Measurements from ENCODE around the gene B4GALT4. TPM values are rescaled to one million over a fixed set of nuclear protein-coding genes. Genes with fewer than 3 reads are reported as not detected.

B4GALT4 gene
- polyA plus RNA-seq, 1 of the 3 experiments (the other 2 are of a cell fraction) = 15.7 TPM

- no peaks in the 10 kb centered on the region; the same call in 1 of the 2 replicates for H3K27me3 ChIP-seq (ENCODE audit: insufficient read depth)
- H3K4me2 ChIP-seq = no peak overlapping the region
- H4K20me1 ChIP-seq (ENCODE audit: insufficient read depth) = no peaks in the 10 kb centered on the region
- TF ChIP-seq RXRA (IDR thresholded peaks at IDR 0.05; ENCODE audit: borderline replicate concordance, low read depth) = no peak
- TF ChIP-seq MXI1 (IDR thresholded peaks at IDR 0.05; ENCODE audit: low read depth, low read length) = no peak
- no peak for TF ChIP-seq MAX (IDR thresholded peaks at IDR 0.05; ENCODE audit: low read depth)
- TF ChIP-seq IRF3 (IDR thresholded peaks at IDR 0.05; ENCODE audit: low read depth, low read length) = no peak
- no peak for TF ChIP-seq JUND (IDR thresholded peaks at IDR 0.05)
- TF ChIP-seq GABPA (IDR thresholded peaks at IDR 0.05; ENCODE audit: low read depth) = no peak
- no peak for TF ChIP-seq EP300 (IDR thresholded peaks at IDR 0.05; ENCODE audit: borderline replicate concordance in 1 of 2, low read depth in 1 of 2, low read length in 1 of 2)
- TF ChIP-seq RCOR1 (IDR thresholded peaks at IDR 0.05; ENCODE audit: low read length) = no peak
- no peak for TF ChIP-seq EZH2phosphoT487 (IDR thresholded peaks at IDR 0.05; ENCODE audit: borderline replicate concordance, low read depth)
- TF ChIP-seq TAF1 (IDR thresholded peaks at IDR 0.05; ENCODE audit: borderline replicate concordance, low read depth, low read length) = no peak
- no peak for TF ChIP-seq SIN3A (IDR thresholded peaks at IDR 0.05; ENCODE audit: borderline replicate concordance, low read depth, low read length)
- no peak for TF ChIP-seq FOXM1 (IDR thresholded peaks at IDR 0.05; ENCODE audit: low read depth)
- TF ChIP-seq RAD21 (IDR thresholded peaks at IDR 0.05; ENCODE audit: low read length) = no peak
- no peak for TF ChIP-seq NRF1 (IDR thresholded peaks at IDR 0.05; ENCODE audit: low read depth, low read length)
- TF ChIP-seq FOXJ3 (CRISPR knock-in tag; IDR thresholded peaks at IDR 0.05) = no peak
- TF ChIP-seq REST (IDR thresholded peaks at IDR 0.05; ENCODE audit: low read depth, low read length) = no peak
- no peak for TF ChIP-seq CHD2 (IDR thresholded peaks at IDR 0.05; ENCODE audit: low read length, partially characterized antibody)
- no peak for TF ChIP-seq USF1 (IDR thresholded peaks at IDR 0.05; ENCODE audit: borderline replicate concordance, low read depth)
- no peak overlapping the region for H3K4me3 ChIP-seq (ENCODE audit: low read depth in 2 of 2, low read length in 1 of 2)
- H3F3A ChIP-seq (replicated peaks; ENCODE audit: insufficient read depth) = no peaks in the 10 kb centered on the region
- ChIA-PET POLR2A (no interaction called here), CTCF (no interaction called here)
- no peaks in the 10 kb centered on the region for H3K9me2 ChIP-seq
- no peak for DNase-seq
- no peaks in the 10 kb centered on the region for H3K79me2 ChIP-seq (ENCODE audit: insufficient read depth)
- H3K4me1 ChIP-seq (ENCODE audit: control insufficient read depth in 1 of 2, insufficient read depth in 2 of 2, low read depth in 1 of 2, low read length in 1 of 2) = no peaks in the 10 kb centered on the region; a peak in 1 of 4 replicates
- no peaks in the 10 kb centered on the region for H3K9me3 ChIP-seq
- H2AFZ ChIP-seq (ENCODE audit: low read depth) = no peak overlapping the region
- no peak overlapping the region for H3K27ac ChIP-seq (ENCODE audit: low read depth in 2 of 2, low read length in 1 of 2)
- WGBS (ENCODE audit: low lambda C conversion rate) = 34% methylated on average over 4 of the region's 4 CpGs
- H3K9ac ChIP-seq = no peak overlapping the region
- H3K36me3 ChIP-seq (replicated peaks in 1 of 2; ENCODE audit: control insufficient read depth in 1 of 2, insufficient read depth in 2 of 2, low read length in 1 of 2) = no peaks in the 10 kb centered on the region
Measured at GRCh38 chr3:119177321-119177720, 63.4 kb downstream of the B4GALT4 start.
